ENCODE measurements around the gene JPT2.

Gene JPT2

GRCh38 chr16:1743376-1744337 lies 65.6 kb downstream of the JPT2 start:
- DNase-seq (ENCODE audit: low spot score): no peak
- H3K4ac ChIP-seq (ENCODE audit: low read length): no peak overlapping the region
- H3K9ac ChIP-seq (ENCODE audit: low read depth, low read length, poor library complexity): peak overlapping the region; percentile 53
- no peak overlapping the region for H4K91ac ChIP-seq (ENCODE audit: low read depth, low read length, poor library complexity)
- H2BK12ac ChIP-seq (ENCODE audit: low read length): no peak overlapping the region
- H3K9me3 ChIP-seq (replicated peaks in 1 of 2; ENCODE audit: control insufficient read depth in 2 of 2, insufficient read depth in 1 of 2, low read depth in 1 of 2, low read length in 2 of 2): peaks cover 0 to 18% of the 10 kb centered on the region in 2 donors
- H3K4me3 ChIP-seq (ENCODE audit: low read length in 2 of 2): no peak overlapping the region
- no peak overlapping the region for H3K23ac ChIP-seq (ENCODE audit: low read depth, low read length, poor library complexity)
- H2BK5ac ChIP-seq (ENCODE audit: low read length): no peak overlapping the region
- no peaks in the 10 kb centered on the region for H3K27me3 ChIP-seq (ENCODE audit: control insufficient read depth in 3 of 3, insufficient read depth in 3 of 3, low read depth in 1 of 3, low read length in 3 of 3)
- H2AFZ ChIP-seq (ENCODE audit: low read length): no peak overlapping the region
- H4K8ac ChIP-seq (ENCODE audit: low read depth, low read length): no peak overlapping the region
- no peak overlapping the region for H2AK5ac ChIP-seq (ENCODE audit: low read depth, low read length)
- H3K4me2 ChIP-seq (ENCODE audit: insufficient read depth, low read length, poor library complexity, severe bottlenecking): no peak overlapping the region
- H2BK120ac ChIP-seq (ENCODE audit: low read depth, low read length): no peak overlapping the region
- H3K4me1 ChIP-seq (ENCODE audit: control insufficient read depth in 2 of 2, insufficient read depth in 1 of 2, low read depth in 1 of 2, low read length in 2 of 2): no peaks in the 10 kb centered on the region
- H3K14ac ChIP-seq (ENCODE audit: low read length): no peak overlapping the region
- no peak overlapping the region for H2BK15ac ChIP-seq (ENCODE audit: low read length)
- peaks cover 36 to 75% of the 10 kb centered on the region in 2 donors for H3K36me3 ChIP-seq (replicated peaks in 1 of 2; ENCODE audit: control insufficient read depth in 2 of 2, insufficient read depth in 2 of 2, low read length in 2 of 2)
- H3K79me1 ChIP-seq (ENCODE audit: low read depth, low read length): peaks cover 9% of the 10 kb centered on the region
- H3K18ac ChIP-seq (ENCODE audit: low read length): no peak overlapping the region
- no peak overlapping the region for H3K27ac ChIP-seq (replicated peaks; ENCODE audit: low read length)
- no CpG with 5 or more reads among the region's 32 CpGs for WGBS, 2 donors (ENCODE audit: extremely low coverage in 2 of 2, insufficient read length in 2 of 2, insufficient replicate concordance in 1 of 2)

GRCh38 chr16:1744338-1744840 lies 66.3 kb downstream of the JPT2 start:
- Histone ChIP-seq H3K79me1 (ENCODE audit: low read depth, low read length) (peaks cover 9% of the 10 kb centered on the region), H2BK120ac (ENCODE audit: low read depth, low read length) (no peak overlapping the region), H3K23ac (ENCODE audit: low read depth, low read length, poor library complexity) (no peak overlapping the region), H3K9ac (ENCODE audit: low read depth, low read length, poor library complexity) (peak overlapping the region; percentile 60), H3K36me3 (replicated peaks in 1 of 2; ENCODE audit: control insufficient read depth in 2 of 2, insufficient read depth in 2 of 2, low read length in 2 of 2) (peaks cover 42 to 82% of the 10 kb centered on the region in 2 donors), H4K8ac (ENCODE audit: low read depth, low read length) (no peak overlapping the region), H2BK12ac (ENCODE audit: low read length) (no peak overlapping the region), H3K18ac (ENCODE audit: low read length) (no peak overlapping the region), H2AK5ac (ENCODE audit: low read depth, low read length) (no peak overlapping the region), H3K27ac (replicated peaks; ENCODE audit: low read length) (no peak overlapping the region), H3K4me3 (ENCODE audit: low read length in 2 of 2) (no peak overlapping the region), H3K9me3 (replicated peaks in 1 of 2; ENCODE audit: control insufficient read depth in 2 of 2, insufficient read depth in 1 of 2, low read depth in 1 of 2, low read length in 2 of 2) (peaks cover 0 to 13% of the 10 kb centered on the region in 2 donors), H4K91ac (ENCODE audit: low read depth, low read length, poor library complexity) (no peak overlapping the region), H2AFZ (ENCODE audit: low read length) (no peak overlapping the region), H3K27me3 (ENCODE audit: control insufficient read depth in 3 of 3, insufficient read depth in 3 of 3, low read depth in 1 of 3, low read length in 3 of 3) (no peaks in the 10 kb centered on the region), H3K4me1 (ENCODE audit: control insufficient read depth in 2 of 2, insufficient read depth in 1 of 2, low read depth in 1 of 2, low read length in 2 of 2) (no peaks in the 10 kb centered on the region), H2BK15ac (ENCODE audit: low read length) (no peak overlapping the region), H3K4me2 (ENCODE audit: insufficient read depth, low read length, poor library complexity, severe bottlenecking) (no peak overlapping the region), H3K14ac (ENCODE audit: low read length) (no peak overlapping the region), H2BK5ac (ENCODE audit: low read length) (no peak overlapping the region), H3K4ac (ENCODE audit: low read length) (no peak overlapping the region)
- WGBS, 2 donors (ENCODE audit: extremely low coverage in 2 of 2, insufficient read length in 2 of 2, insufficient replicate concordance in 1 of 2): no CpG with 5 or more reads among the region's 24 CpGs
- no peak for DNase-seq (ENCODE audit: low spot score)

GRCh38 chr16:1745181-1745899 lies 67.3 kb downstream of the JPT2 start:
- DNase-seq (ENCODE audit: low spot score): no peak

More at GRCh38 chr16:1745181-1745899, 67.3 kb downstream of the JPT2 start:
- H3K23ac ChIP-seq (ENCODE audit: low read depth, low read length, poor library complexity): no peak overlapping the region
- no peak overlapping the region for H2BK5ac ChIP-seq (ENCODE audit: low read length)
- H3K79me1 ChIP-seq (ENCODE audit: low read depth, low read length): peaks cover 8% of the 10 kb centered on the region
- H2BK15ac ChIP-seq (ENCODE audit: low read length): no peak overlapping the region
- H4K91ac ChIP-seq (ENCODE audit: low read depth, low read length, poor library complexity): no peak overlapping the region
- no peaks in the 10 kb centered on the region for H3K27me3 ChIP-seq (ENCODE audit: control insufficient read depth in 3 of 3, insufficient read depth in 3 of 3, low read depth in 1 of 3, low read length in 3 of 3)
- no peak overlapping the region for H2AK5ac ChIP-seq (ENCODE audit: low read depth, low read length)
- peaks cover 0 to 3% of the 10 kb centered on the region in 2 donors for H3K9me3 ChIP-seq (replicated peaks in 1 of 2; ENCODE audit: control insufficient read depth in 2 of 2, insufficient read depth in 1 of 2, low read depth in 1 of 2, low read length in 2 of 2)
- H2BK12ac ChIP-seq (ENCODE audit: low read length): no peak overlapping the region
- H3K36me3 ChIP-seq (replicated peaks in 1 of 2; ENCODE audit: control insufficient read depth in 2 of 2, insufficient read depth in 2 of 2, low read length in 2 of 2): peaks cover 41 to 82% of the 10 kb centered on the region in 2 donors
- H3K4me3 ChIP-seq (ENCODE audit: low read length in 2 of 2): no peak overlapping the region
- H3K27ac ChIP-seq (replicated peaks; ENCODE audit: low read length): no peak overlapping the region
- no peak overlapping the region for H4K8ac ChIP-seq (ENCODE audit: low read depth, low read length)
- no peak overlapping the region for H2AFZ ChIP-seq (ENCODE audit: low read length)
- H3K4me2 ChIP-seq (ENCODE audit: insufficient read depth, low read length, poor library complexity, severe bottlenecking): no peak overlapping the region
- H2BK120ac ChIP-seq (ENCODE audit: low read depth, low read length): no peak overlapping the region
- no peak overlapping the region for H3K4ac ChIP-seq (ENCODE audit: low read length)
- no peaks in the 10 kb centered on the region for H3K4me1 ChIP-seq (ENCODE audit: control insufficient read depth in 2 of 2, insufficient read depth in 1 of 2, low read depth in 1 of 2, low read length in 2 of 2)
- WGBS, 2 donors (ENCODE audit: extremely low coverage in 2 of 2, insufficient read length in 2 of 2, insufficient replicate concordance in 1 of 2): no CpG with 5 or more reads among the region's 25 CpGs
- no peak overlapping the region for H3K14ac ChIP-seq (ENCODE audit: low read length)
- no peak overlapping the region for H3K9ac ChIP-seq (ENCODE audit: low read depth, low read length, poor library complexity)
- no peak overlapping the region for H3K18ac ChIP-seq (ENCODE audit: low read length)
